MCF 10A (cell line): ENCODE results near the gene CCT3. TPM values are rescaled to one million over a fixed set of nuclear protein-coding genes. Genes with fewer than 3 reads are reported as not detected.
A peak's percentile ranks its signal among the peaks of the same experiment; 100 is the strongest.

ENCODE experiments used
- BruUV-seq: library from RNA; stranded (reverse); fragments of 400-500 nt; replicated peaks from 2 replicates; lab custom pipeline; 2021; lab: Mats Ljungman, UMichigan
- CTCF ChIA-PET: fragments of 300-600 bp; sonication (Branson Sonifier 250); formaldehyde crosslinking; extraction: SDS; loops from one replicate; lab custom pipeline; 2021; ENCODE audit warnings: antibody characterized with exemption, inconsistent platforms; lab: Yijun Ruan, JAX
- POLR2A ChIA-PET: fragments of 300-600, 350-650 bp; sonication (Branson Sonifier 250); formaldehyde crosslinking; extraction: SDS; loops from one replicate; lab custom pipeline; 2020; ENCODE audit warnings: antibody characterized with exemption, inconsistent platforms; lab: Yijun Ruan, JAX
- DNase-seq: peaks from one replicate; pipeline ENCODE4 v3.0.0-alpha.2; 2018; ENCODE audit not compliant: unreplicated experiment
- H3K27ac Mint-ChIP-seq: one replicate; pipeline ENCODE4 v1.8.0; 2022; ENCODE audit warnings: mild to moderate bottlenecking, low read depth, mixed read lengths; ENCODE audit not compliant: unreplicated experiment
- H3K27me3 Mint-ChIP-seq: one replicate; pipeline ENCODE4 v1.8.0; 2022; ENCODE audit warnings: mixed read lengths; ENCODE audit not compliant: insufficient read depth, unreplicated experiment
- H3K36me3 Mint-ChIP-seq: one replicate; pipeline ENCODE4 v1.8.0; 2022; ENCODE audit warnings: mild to moderate bottlenecking, moderate library complexity, mixed read lengths; ENCODE audit not compliant: insufficient read depth, unreplicated experiment
- H3K4me1 Mint-ChIP-seq: one replicate; pipeline ENCODE4 v1.8.0; 2022; ENCODE audit warnings: mixed read lengths; ENCODE audit not compliant: insufficient read depth, unreplicated experiment
- H3K4me3 Mint-ChIP-seq: one replicate; pipeline ENCODE4 v1.8.0; 2022; ENCODE audit warnings: mild to moderate bottlenecking, moderate library complexity, mixed read lengths; ENCODE audit not compliant: unreplicated experiment
- H3K9me3 Mint-ChIP-seq: one replicate; pipeline ENCODE4 v1.8.0; 2022; ENCODE audit warnings: mixed read lengths; ENCODE audit not compliant: unreplicated experiment
- CTCF ChIP-seq: fragments of 200-600 bp; IDR thresholded peaks from one replicate; pipeline ENCODE4 v1.8.0; 2022; ENCODE audit warnings: antibody characterized with exemption, mild to moderate bottlenecking; ENCODE audit not compliant: unreplicated experiment
- intact Hi-C: fragments of 100-400 bp; cut with micrococcal nuclease; formaldehyde crosslinking; loops from 2 replicates; pipeline ENCODE4 v1.14.1; 2022
- total RNA-seq: library from RNA; stranded (reverse); gene quantifications from 2 replicates; pipeline ENCODE4 v1.2.3, GENCODE V29; 2022

The CCT3 gene
- total RNA-seq, 1 experiment from 2014 or later, result 574 TPM

- no peak overlapping the region for H3K27ac Mint-ChIP-seq
Observed at GRCh38 chr1:156376958-156377919, 39.1 kb upstream of the CCT3 start.

GRCh38 chr1:156376146-156376545 is 38.1 kb upstream of the CCT3 start:
- Mint-ChIP-seq H3K4me3 (no peak overlapping the region), H3K27ac (no peak overlapping the region), H3K9me3 (no peaks in the 10 kb centered on the region), H3K4me1 (peaks cover 6% of the 10 kb centered on the region), H3K27me3 (peaks cover 33% of the 10 kb centered on the region), H3K36me3 (no peaks in the 10 kb centered on the region)
- no peak for TF ChIP-seq CTCF
- DNase-seq, result peak; percentile 70
- POLR2A ChIA-PET, result interaction anchor here (0.6 to 1.2 kb wide), 2 partner anchors 16 to 48 kb away, joined by 3 read pairs; no protein-coding TSS in a partner anchor
- no TSS peak for BruUV-seq
- CTCF ChIA-PET, result interaction anchor here (0.6 to 8.9 kb wide), 7 partner anchors 10 to 337 kb away, joined by 3 to 113 read pairs (median 5); no protein-coding TSS in a partner anchor
- intact Hi-C loops, result loop anchor here (5.0 kb wide), 1 partner anchor 374 kb away; no protein-coding TSS in a partner anchor

More at GRCh38 chr1:156376958-156377919, 39.1 kb upstream of the CCT3 start:
- no TSS peak for BruUV-seq
- Mint-ChIP-seq H3K4me3 (no peak overlapping the region), H3K27me3 (peaks cover 26% of the 10 kb centered on the region), H3K36me3 (no peaks in the 10 kb centered on the region), H3K4me1 (peaks cover 6% of the 10 kb centered on the region), H3K9me3 (no peaks in the 10 kb centered on the region)
- ChIA-PET CTCF (interaction anchor here (0.6 to 8.9 kb wide), 13 partner anchors 9 to 547 kb away, joined by 3 to 113 read pairs (median 5); no protein-coding TSS in a partner anchor), POLR2A (no interaction called here)
- intact Hi-C loops, result loop anchor here (5.0 kb wide), 1 partner anchor 375 kb away; no protein-coding TSS in a partner anchor
- no peak for TF ChIP-seq CTCF
- no peak for DNase-seq

GRCh38 chr1:156373546-156373945 is 35.5 kb upstream of the CCT3 start:
- DNase-seq, result no peak
- Mint-ChIP-seq H3K27me3 (peaks cover 33% of the 10 kb centered on the region), H3K36me3 (no peaks in the 10 kb centered on the region), H3K9me3 (no peaks in the 10 kb centered on the region), H3K4me1 (peaks cover 6% of the 10 kb centered on the region), H3K4me3 (no peak overlapping the region), H3K27ac (no peak overlapping the region)
- no TSS peak for BruUV-seq
- CTCF ChIA-PET, result interaction anchor here (1.4 to 8.9 kb wide), 3 partner anchors 9 to 16 kb away, joined by 3 to 113 read pairs (median 6); no protein-coding TSS in a partner anchor
- intact Hi-C loops, result no loop called here
- no peak for TF ChIP-seq CTCF
- POLR2A ChIA-PET, result no interaction called here

- Mint-ChIP-seq H3K27me3 (peaks cover 33% of the 10 kb centered on the region), H3K9me3 (no peaks in the 10 kb centered on the region), H3K4me1 (peaks cover 6% of the 10 kb centered on the region), H3K36me3 (no peaks in the 10 kb centered on the region), H3K4me3 (no peak overlapping the region), H3K27ac (no peak overlapping the region)
- intact Hi-C loops, result no loop called here
- DNase-seq, result no peak
- no peak for TF ChIP-seq CTCF
- BruUV-seq, result no TSS peak
- CTCF ChIA-PET, result interaction anchor here (0.6 to 8.9 kb wide), 8 partner anchors 10 to 427 kb away, joined by 3 to 113 read pairs (median 4); no protein-coding TSS in a partner anchor
- POLR2A ChIA-PET, result interaction anchor here (1.8 kb wide), 1 partner anchor 13 kb away, joined by 4 read pairs; no protein-coding TSS in a partner anchor
Observed at GRCh38 chr1:156372876-156373275, 34.8 kb upstream of the CCT3 start.
